Measurements from ENCODE around the gene RASGRP2.
A peak's percentile ranks its signal among the peaks of the same experiment; 100 is the strongest.

The RASGRP2 gene

GRCh38 chr11:64723117-64723906 lies 20.6 kb downstream of the RASGRP2 start, which contains the start of gene NRXN2:
Gene NRXN2 (minus strand): TSS chr11:64723197. CDS start chr11:64713699, 9,498 bp downstream.
- DNase-seq (ENCODE audit: low read depth, low spot score), result no peak
- no peak within 1 kb of the TSS for H3K27ac ChIP-seq
- peak within 1 kb of the TSS; percentile 53 for H3K9ac ChIP-seq (ENCODE audit: insufficient read length)

GRCh38 chr11:64722141-64723065 lies 21.5 kb downstream of the RASGRP2 start:
- no peaks in the 10 kb centered on the region for H3K9me3 ChIP-seq (ENCODE audit: low read depth, low read length)
- H3K9ac ChIP-seq (ENCODE audit: insufficient read length), result no peak overlapping the region
- DNase-seq (ENCODE audit: low read depth, low spot score), result no peak
- H3K36me3 ChIP-seq (ENCODE audit: insufficient read depth, low read length), result no peaks in the 10 kb centered on the region
- TF ChIP-seq EZH2 (IDR thresholded peaks at IDR 0.05), result no peak
- no peak for TF ChIP-seq POLR2AphosphoS5 (IDR thresholded peaks at IDR 0.05; ENCODE audit: borderline replicate concordance, low read depth, low read length)
- no peak for TF ChIP-seq FOXP2 (optimal IDR thresholded peaks at IDR 0.05; ENCODE audit: control extremely low read depth, extremely low read length, insufficient read depth)
- H3K4me3 ChIP-seq, result no peak overlapping the region
- no peak overlapping the region for H3K27ac ChIP-seq

More at GRCh38 chr11:64723117-64723906, 20.6 kb downstream of the RASGRP2 start, which contains the start of gene NRXN2:
- H3K36me3 ChIP-seq (ENCODE audit: insufficient read depth, low read length), result no peaks in the 10 kb centered on the region
- TF ChIP-seq FOXP2 (optimal IDR thresholded peaks at IDR 0.05; ENCODE audit: control extremely low read depth, extremely low read length, insufficient read depth) (no peak), POLR2AphosphoS5 (IDR thresholded peaks at IDR 0.05; ENCODE audit: borderline replicate concordance, low read depth, low read length) (no peak), EZH2 (IDR thresholded peaks at IDR 0.05) (no peak)
- H3K9me3 ChIP-seq (ENCODE audit: low read depth, low read length), result no peaks in the 10 kb centered on the region
- peak within 1 kb of the TSS; percentile 87 for H3K4me3 ChIP-seq

GRCh38 chr11:64721359-64721699 lies 22.6 kb downstream of the RASGRP2 start:
- no peaks in the 10 kb centered on the region for H3K36me3 ChIP-seq (ENCODE audit: insufficient read depth, low read length)
- TF ChIP-seq POLR2AphosphoS5 (IDR thresholded peaks at IDR 0.05; ENCODE audit: borderline replicate concordance, low read depth, low read length), result no peak
- no peak for TF ChIP-seq EZH2 (IDR thresholded peaks at IDR 0.05)
- TF ChIP-seq FOXP2 (optimal IDR thresholded peaks at IDR 0.05; ENCODE audit: control extremely low read depth, extremely low read length, insufficient read depth), result no peak
- H3K4me3 ChIP-seq, result no peak overlapping the region
- H3K9me3 ChIP-seq (ENCODE audit: low read depth, low read length), result no peaks in the 10 kb centered on the region
- no peak overlapping the region for H3K27ac ChIP-seq
- DNase-seq (ENCODE audit: low read depth, low spot score), result no peak
- no peak overlapping the region for H3K9ac ChIP-seq (ENCODE audit: insufficient read length)

GRCh38 chr11:64720640-64721358 lies 23.1 kb downstream of the RASGRP2 start:
- Histone ChIP-seq H3K9ac (ENCODE audit: insufficient read length) (no peak overlapping the region), H3K9me3 (ENCODE audit: low read depth, low read length) (no peaks in the 10 kb centered on the region), H3K4me3 (no peak overlapping the region), H3K36me3 (ENCODE audit: insufficient read depth, low read length) (no peaks in the 10 kb centered on the region), H3K27ac (no peak overlapping the region)
- TF ChIP-seq EZH2 (IDR thresholded peaks at IDR 0.05) (no peak), FOXP2 (optimal IDR thresholded peaks at IDR 0.05; ENCODE audit: control extremely low read depth, extremely low read length, insufficient read depth) (no peak)
- no peak for DNase-seq (ENCODE audit: low read depth, low spot score)

- Histone ChIP-seq H3K9me3 (ENCODE audit: low read depth, low read length) (no peaks in the 10 kb centered on the region), H3K4me3 (no peak overlapping the region), H3K27ac (no peak overlapping the region), H3K36me3 (ENCODE audit: insufficient read depth, low read length) (no peaks in the 10 kb centered on the region), H3K9ac (ENCODE audit: insufficient read length) (no peak overlapping the region)
- TF ChIP-seq POLR2AphosphoS5 (IDR thresholded peaks at IDR 0.05; ENCODE audit: borderline replicate concordance, low read depth, low read length) (no peak), FOXP2 (optimal IDR thresholded peaks at IDR 0.05; ENCODE audit: control extremely low read depth, extremely low read length, insufficient read depth) (no peak), EZH2 (IDR thresholded peaks at IDR 0.05) (no peak)
- no peak for DNase-seq (ENCODE audit: low read depth, low spot score)
Measured at GRCh38 chr11:64720167-64720566, 23.8 kb downstream of the RASGRP2 start.

GRCh38 chr11:64719406-64719805 lies 24.5 kb downstream of the RASGRP2 start:
- no peak for DNase-seq (ENCODE audit: low read depth, low spot score)
- TF ChIP-seq EZH2 (IDR thresholded peaks at IDR 0.05) (no peak), POLR2AphosphoS5 (IDR thresholded peaks at IDR 0.05; ENCODE audit: borderline replicate concordance, low read depth, low read length) (no peak), FOXP2 (optimal IDR thresholded peaks at IDR 0.05; ENCODE audit: control extremely low read depth, extremely low read length, insufficient read depth) (no peak)
- Histone ChIP-seq H3K9ac (ENCODE audit: insufficient read length) (no peak overlapping the region), H3K9me3 (ENCODE audit: low read depth, low read length) (no peaks in the 10 kb centered on the region), H3K27ac (no peak overlapping the region), H3K36me3 (ENCODE audit: insufficient read depth, low read length) (no peaks in the 10 kb centered on the region), H3K4me3 (no peak overlapping the region)

GRCh38 chr11:64718780-64719124 lies 25.2 kb downstream of the RASGRP2 start:
- no peak for DNase-seq (ENCODE audit: low read depth, low spot score)
- TF ChIP-seq EZH2 (IDR thresholded peaks at IDR 0.05) (no peak), POLR2AphosphoS5 (IDR thresholded peaks at IDR 0.05; ENCODE audit: borderline replicate concordance, low read depth, low read length) (no peak), FOXP2 (optimal IDR thresholded peaks at IDR 0.05; ENCODE audit: control extremely low read depth, extremely low read length, insufficient read depth) (no peak)
- no peak overlapping the region for H3K9ac ChIP-seq (ENCODE audit: insufficient read length)
- no peak overlapping the region for H3K27ac ChIP-seq
- no peak overlapping the region for H3K4me3 ChIP-seq
- H3K9me3 ChIP-seq (ENCODE audit: low read depth, low read length), result no peaks in the 10 kb centered on the region
- H3K36me3 ChIP-seq (ENCODE audit: insufficient read depth, low read length), result no peaks in the 10 kb centered on the region
